Esophagus muscularis mucosa (tissue), 3 donors: ENCODE results near the gene MAPKAP1.

Experiments used
- POLR2A ChIP-seq: fragments of 450-650 bp; IDR thresholded peaks from one replicate; pipeline ENCODE4 v1.6.1; 2017; ENCODE audit warnings: antibody characterized with exemption, moderate library complexity, mild to moderate bottlenecking, low read depth
- POLR2AphosphoS5 ChIP-seq, 2 donors: sonication (generic); formaldehyde crosslinking; IDR thresholded peaks; one replicate each; pipeline ENCODE4 v1.6.1; 2017; ENCODE audit warnings: antibody characterized with exemption in 2 of 2
- TF ChIP-seq, protein P1 (sequence below), 3 experiments: fragments of 200-600 bp in 2 of 3; fragments of 450-650 bp in 1 of 3; sonication (generic) in 2 of 3; IDR thresholded peaks; one replicate each; pipeline ENCODE4 v1.5.1; 2017 to 2019; ENCODE audit warnings: antibody characterized with exemption in 3 of 3, mild to moderate bottlenecking in 2 of 3, moderate library complexity in 1 of 3

GRCh38 chr9:125536167-125536772 lies 170.7 kb downstream of the MAPKAP1 start:
- TF ChIP-seq, protein P1, sequence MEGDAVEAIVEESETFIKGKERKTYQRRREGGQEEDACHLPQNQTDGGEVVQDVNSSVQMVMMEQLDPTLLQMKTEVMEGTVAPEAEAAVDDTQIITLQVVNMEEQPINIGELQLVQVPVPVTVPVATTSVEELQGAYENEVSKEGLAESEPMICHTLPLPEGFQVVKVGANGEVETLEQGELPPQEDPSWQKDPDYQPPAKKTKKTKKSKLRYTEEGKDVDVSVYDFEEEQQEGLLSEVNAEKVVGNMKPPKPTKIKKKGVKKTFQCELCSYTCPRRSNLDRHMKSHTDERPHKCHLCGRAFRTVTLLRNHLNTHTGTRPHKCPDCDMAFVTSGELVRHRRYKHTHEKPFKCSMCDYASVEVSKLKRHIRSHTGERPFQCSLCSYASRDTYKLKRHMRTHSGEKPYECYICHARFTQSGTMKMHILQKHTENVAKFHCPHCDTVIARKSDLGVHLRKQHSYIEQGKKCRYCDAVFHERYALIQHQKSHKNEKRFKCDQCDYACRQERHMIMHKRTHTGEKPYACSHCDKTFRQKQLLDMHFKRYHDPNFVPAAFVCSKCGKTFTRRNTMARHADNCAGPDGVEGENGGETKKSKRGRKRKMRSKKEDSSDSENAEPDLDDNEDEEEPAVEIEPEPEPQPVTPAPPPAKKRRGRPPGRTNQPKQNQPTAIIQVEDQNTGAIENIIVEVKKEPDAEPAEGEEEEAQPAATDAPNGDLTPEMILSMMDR (IDR thresholded peaks at IDR 0.05), result no peak
- TF ChIP-seq POLR2A (no peak), POLR2AphosphoS5 (IDR thresholded peaks at IDR 0.05) (no peak)
